ENCODE results near the gene ZNF497.
A peak's percentile ranks its signal among the peaks of the same experiment; 100 is the strongest.

ZNF497 gene

DNA sequence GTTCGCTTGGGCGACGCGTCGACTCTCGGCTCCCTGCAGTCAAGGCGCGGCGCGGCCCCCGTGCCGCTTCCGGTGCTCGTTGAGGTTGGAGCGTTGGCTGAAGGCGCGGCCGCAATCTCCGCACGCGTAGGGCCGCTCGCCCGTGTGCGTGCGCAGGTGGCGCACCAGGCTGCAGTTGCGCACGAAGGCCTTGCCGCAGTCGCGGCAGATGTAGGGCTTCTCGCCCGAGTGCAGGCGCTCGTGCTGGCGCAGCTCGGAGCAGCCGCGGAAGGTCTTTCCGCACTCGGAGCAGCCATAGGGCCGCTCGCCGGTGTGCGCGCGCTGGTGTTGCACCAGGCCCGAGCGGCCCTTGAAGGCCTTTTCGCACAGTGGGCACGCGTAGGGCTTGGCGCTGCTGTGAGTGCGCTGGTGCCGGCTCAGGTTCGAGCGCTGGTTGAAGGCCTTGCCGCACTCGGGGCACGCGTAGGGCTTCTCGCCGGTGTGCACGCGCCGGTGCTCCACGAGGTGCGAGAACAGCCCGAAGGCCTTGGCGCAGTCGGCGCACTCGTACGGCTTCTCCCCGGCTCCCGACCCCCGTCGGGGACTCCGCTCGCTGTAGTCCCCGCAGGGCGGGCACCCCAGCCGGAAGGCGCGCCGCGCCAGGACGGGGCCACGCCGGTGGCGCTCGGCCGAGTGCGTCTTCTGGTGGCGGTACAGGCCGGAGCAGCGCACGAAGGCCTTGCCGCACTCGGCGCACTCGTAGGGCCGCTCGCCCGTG, 5.3 kb upstream of the ZNF497 start:
- DNase-seq (ENCODE audit: low read depth): no peak

DNA sequence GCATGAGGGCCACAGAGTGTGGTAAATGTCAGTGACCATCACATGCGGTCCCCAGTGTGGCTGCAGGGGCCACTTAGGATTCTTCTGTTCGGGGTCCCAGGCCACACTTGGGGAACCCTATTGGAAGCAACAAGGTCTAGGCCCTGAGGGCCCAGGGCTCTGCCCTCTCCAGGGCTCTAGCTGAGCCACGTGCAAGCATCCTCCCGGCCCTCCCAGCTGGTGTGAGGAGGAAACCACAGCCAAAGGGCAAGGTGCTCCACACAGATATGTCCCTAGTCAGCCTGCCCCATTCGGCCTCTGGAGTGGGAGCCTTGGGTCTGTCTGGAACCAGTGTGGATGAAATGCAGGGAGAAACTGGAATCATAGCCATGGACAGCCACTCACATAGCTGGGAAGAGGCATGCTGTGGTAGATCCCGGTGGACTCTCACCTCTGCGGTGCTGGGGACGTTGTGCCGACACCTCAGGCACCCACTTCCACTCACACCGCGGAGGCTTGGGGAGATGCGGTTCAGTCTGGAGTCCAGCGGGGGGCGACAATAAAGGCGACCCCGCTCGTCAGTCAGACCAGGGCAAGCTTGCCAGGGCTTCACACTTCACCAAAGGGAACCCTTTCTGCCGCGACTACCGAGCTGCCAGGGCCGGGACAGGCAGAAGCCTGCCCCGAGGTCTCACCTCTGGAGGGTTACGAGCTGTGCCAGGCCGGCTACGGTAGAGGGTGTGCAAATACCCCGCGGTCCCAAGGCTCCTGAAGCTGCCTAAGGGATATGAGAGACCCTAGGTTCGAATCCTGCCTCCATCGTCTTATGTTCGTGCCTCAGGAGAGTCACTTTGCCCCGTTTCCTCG, 4.3 kb upstream of the ZNF497 start:
- no peak for DNase-seq (ENCODE audit: low read depth)

DNA sequence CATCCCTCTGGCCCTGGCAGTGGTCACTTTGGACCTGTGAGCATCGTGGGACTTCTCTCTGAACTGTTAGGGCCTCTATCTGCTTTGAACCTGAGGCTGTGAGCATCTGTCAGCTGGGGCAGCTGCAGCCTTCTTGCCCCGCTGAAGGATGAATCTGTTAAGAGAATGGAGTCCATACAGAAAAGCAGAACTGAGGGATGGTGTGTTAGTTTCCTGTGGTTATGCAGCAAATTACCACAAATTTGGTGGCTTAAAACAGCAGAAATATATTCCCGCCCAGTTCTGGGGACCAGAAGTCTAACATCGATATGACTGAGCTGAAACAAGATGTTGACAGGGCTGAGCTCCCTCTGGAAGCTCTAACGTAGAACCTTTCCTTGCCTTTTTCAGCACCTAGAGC, 1.6 kb upstream of the ZNF497 start:
- DNase-seq (ENCODE audit: low read depth): no peak

DNA sequence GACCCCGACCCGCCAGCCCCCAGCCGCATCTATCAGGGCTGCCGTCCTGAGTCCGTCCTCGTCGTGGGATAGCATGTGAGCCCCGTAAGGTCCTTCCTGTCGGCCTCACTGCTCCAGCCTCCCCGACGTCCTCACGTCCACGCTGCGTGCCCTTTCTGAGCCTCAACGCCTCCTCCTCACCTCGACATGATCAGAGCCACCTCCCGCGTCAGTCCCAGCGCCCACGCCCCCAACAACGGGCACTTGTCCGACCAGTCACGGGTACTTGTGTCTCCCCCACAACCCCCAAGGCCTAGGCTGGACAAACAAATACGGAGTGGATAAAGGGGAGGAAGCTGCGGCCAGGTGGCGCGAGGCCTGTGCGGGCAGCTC, 665 bp downstream of the ZNF497 start:
- peak; percentile 20 for DNase-seq (ENCODE audit: low read depth)

DNA sequence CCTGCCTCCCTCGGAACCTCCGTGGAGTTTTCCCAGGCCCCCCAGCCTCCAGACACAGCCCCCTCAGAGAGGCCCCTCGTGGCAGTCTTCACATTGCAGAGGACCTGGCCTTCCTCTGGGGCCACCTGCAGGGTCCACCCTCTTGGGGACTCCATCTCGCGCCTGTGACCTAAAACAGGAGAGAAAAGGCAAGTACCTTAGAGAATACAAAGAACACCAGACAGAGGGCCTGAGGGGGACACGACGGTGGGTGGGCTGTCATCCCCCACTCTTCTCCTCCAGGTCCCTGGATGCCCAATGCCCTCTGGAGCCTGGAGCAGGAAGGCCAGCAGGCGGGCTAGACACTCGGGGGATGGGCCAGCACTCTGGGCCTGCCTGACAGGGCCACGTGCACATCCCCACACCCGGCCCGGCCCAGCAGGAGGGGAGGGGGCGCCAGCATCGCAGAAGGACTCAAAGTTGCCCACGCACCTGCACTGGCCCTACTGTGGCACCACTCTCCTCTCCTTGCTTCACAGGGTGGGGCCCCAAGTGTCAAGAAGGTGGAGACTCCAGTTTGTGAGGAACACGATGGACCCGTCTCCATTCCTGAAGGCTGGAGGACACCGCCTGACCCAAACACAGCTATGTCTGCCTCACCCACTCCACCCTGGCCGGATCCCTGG, 4.9 kb downstream of the ZNF497 start:
- no peak for DNase-seq (ENCODE audit: low read depth)

DNA sequence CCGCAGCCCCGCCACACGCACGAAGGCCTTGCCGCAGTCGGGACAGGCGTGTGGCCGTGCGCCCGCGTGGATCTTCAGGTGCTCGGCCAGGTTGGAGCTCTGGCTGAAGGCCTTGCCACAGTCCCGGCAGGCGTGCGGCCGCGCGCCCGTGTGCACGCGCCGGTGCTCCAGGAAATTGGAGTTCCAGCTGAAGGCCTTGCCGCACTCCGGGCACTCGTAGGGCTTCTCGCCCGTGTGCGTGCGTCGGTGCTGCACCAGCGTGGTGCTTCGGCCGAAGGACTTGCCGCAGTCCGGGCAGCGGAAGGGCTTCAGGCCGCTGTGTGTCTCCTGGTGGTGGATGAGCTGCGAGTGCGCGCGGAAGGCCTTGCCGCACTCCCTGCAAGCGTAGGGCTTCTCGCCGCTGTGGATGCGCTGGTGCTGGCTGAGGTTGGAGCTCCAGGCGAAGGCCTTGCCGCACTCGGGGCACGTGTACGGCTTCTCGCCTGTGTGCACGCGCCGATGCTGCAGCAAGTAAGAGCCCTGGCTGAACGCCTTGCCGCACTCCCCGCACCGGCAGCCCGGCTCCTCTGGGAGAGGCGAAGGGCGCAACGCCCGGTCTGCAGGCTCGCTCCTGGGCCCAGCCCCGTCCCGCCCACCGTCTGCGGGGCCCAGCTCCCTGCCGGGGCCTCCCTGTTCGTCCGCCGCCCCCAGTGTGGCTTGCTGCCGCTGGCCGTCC, 5.6 kb downstream of the ZNF497 start:
- no peak for DNase-seq (ENCODE audit: low read depth)

DNA sequence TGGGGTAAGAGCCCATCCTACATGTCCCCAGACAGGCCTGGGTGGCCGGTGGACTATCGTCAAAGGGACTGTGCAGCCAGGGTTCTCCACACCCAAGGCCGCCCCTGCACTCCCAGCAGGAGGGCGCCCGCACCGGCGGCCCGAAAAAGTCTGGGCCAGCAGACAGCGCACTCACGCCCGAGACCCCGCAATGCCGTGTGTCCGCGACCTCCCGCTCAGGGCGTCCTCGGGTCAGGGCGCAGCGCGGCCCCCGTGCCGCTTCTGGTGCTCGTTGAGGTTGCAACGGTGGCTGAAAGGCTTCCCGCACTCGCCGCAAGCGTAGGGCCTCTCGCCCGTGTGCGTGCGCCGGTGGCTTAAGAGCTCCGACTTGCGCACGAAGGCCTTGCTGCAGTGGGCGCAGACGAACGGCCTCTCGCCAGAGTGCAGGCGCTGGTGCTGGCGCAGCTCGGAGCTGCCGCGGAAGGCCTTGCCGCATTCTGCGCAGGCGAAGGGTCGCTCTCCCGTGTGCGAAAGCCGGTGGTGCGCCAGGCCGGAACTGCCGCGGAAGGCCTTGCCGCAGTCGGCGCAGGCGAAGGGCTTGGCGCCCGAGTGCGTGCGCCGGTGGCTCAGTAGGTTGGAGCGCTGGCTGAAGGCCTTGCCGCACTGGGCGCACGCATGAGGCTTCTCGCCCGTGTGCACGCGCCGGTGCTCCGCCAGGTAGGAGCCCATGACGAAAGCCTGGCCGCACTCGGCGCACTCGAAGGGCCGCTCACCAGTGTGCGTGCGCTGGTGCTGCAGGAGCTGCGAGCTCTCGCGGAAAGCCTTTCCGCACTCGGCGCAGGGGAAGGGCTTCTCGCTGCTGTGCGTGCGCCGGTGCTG, 6.4 kb downstream of the ZNF497 start:
- DNase-seq (ENCODE audit: low read depth): no peak

DNA sequence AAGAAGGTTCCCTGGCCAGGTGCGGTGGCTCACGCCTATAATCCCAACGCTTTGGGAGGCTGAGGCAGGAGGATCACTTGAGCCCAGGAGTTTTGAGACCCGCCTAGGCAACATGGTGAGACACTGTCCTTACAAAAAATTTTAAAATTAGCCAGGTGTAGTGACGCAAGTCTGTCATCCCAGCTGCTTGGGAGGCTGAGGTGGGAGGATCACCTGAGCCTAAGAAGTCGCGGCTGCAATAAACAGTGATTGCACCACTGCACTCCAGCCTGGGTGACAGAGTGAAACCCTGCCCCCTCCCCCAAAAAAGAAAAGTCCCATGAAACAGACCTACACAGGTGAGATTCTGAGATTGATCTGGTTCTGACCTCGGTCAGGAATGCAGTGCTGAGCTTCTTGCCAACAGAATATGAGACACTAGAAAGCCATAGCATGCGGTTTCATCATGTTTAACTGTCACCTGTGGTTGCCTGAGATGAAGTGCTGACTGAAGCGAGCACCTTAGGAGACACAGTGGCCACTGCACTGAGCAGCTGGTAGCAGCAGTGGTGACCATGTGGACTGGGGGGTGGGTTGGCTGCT, 7.2 kb downstream of the ZNF497 start:
- DNase-seq (ENCODE audit: low read depth): no peak

DNA sequence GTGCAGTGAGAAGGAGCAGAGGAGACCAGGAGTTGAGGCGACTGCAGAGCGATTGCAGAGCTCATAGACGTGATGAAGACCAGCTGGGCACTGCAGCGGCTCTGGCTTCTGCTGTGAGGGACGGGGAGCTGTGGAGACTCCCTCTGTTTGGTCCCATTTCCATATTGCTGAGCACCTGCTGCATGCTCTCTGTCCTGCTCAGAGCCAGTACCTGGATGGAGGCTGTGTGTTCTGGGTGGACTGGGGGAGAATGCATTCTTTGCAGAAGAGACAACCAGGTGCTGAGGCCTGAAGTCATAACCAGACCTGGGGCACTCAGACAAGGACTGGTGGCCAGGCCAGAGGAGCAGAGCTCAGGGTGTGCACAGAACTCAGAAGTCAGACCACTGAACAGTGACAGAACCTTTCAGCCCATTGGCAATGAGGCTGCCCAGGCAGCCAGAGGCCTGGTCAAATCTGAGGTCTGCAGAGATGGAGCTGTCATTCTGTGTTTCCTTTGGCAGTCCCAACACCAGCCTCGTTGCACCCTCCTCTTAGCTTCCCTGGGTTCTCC, 8.0 kb downstream of the ZNF497 start:
- no peak for DNase-seq (ENCODE audit: low read depth)

DNA sequence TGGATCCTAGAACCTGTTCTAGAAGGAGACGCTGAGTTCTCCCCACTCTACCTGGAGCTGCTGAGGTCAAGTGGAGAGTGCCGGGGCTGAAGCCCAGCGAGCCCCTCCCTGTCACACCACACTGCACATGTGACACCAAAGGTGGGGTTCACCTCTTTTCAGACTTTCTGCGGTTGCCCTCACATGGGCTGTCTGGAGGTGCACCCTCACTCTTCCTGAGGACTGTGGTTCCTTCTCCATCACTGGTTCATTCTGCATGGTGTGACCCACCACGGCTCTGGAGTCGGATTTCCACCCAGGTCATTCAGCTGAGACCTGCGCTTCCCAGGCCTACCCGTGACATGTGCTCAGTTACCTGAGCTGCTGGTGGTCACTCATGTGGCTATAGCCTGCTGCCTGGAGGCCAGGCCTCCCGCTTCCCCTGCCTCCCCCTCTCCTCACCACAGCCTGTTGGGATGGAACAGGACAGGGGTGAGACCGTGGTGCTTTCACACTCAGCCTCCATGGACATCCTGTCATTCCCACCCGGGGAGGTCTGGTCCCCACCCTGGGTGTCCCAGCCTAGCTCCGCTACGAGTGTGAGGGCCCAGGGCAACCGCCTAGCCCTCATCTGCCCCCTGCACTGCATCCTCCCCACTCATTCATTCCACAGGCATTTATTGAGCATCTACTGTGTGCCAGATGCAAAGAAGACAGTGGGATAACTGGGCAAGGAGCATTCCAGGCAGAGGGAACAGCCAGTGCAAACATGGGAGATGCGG, 8.7 kb downstream of the ZNF497 start:
- no peak for DNase-seq (ENCODE audit: low read depth)

DNA sequence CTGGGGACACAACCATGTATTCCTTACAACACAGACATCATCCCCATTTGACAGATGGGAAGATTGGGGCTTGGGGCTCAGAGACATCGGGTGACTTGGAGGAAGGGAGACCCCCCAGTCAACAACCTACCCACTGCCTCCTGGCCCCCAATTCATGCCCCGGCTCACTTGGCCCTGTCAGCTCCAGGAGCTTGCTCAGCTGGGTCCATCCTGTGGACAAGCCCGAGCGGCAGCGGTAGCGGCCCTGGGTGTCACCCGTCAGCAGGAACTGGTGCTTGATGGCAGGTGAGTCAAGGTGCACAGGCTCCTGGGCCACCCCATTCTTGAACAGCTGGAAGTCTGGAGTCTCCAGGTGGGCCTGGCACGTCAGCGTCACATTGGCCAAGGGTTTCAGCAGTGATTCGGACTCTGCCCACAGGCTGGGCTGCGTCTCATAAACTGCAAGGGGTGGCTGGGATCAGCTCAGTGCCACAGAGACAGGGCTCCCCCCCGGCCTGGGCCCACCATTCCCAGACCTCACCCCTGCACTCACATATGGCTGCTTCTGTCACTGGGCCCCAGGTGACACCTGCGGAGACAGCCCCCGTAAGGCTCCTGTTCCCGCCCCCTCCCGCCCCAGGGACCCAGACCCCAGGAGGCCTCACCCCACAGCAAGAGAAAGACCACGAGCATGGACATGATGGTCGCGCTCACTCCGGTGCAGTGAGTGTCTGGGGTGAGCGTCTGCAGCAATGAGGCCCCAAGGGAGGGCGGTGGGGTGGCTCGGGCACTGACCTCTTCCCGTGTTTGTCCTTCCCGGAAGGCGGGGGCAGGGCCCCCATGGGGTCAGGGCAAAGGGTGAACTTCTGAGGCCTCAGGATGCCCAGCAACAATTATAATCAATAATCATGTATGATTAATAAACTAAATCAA, 9.5 kb downstream of the ZNF497 start, which contains the start of gene A1BG:
Gene A1BG, minus strand, starts transcription at position 733 of the 912 bp plus-strand sequence. Its CDS starts 55 bp downstream, at position 678.
- no peak for DNase-seq (ENCODE audit: low read depth)

DNA sequence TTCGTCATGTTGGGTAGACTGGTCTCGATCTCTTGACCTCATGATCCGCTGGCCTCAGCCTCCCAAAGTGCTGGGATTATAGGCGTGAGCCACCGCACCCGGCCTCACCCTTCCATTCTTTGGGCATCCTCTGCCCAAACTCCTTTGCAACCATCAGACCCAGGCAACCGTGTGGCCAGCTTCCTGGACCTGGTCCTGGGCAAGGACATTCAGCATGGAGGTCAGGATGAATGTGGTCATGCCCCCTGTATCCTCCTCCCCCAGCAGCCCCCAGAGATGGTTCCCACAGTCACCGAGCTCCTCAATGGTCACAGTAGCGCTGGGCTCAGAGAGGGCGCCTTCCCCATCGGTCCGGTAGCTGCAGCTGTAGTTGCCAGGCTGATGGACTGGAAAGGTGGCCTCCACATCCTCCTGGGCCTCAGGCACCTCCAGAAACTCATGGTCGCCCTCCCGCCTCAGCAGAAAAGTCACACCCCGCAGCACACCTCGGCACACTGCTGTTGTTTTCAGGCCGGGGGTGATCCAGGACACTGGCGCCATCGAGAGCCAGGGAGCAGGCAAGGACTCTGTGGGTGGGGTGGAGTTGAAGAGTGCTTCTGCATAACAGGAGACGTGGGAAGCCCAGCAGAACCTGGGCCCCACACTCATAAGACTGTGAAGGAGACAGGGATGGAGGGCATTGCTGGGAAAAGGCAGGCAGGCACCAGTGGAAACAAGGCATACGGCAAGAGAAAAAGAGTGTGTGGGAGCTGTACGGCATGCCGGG, 10.4 kb downstream of the ZNF497 start:
- DNase-seq (ENCODE audit: low read depth): no peak

DNA sequence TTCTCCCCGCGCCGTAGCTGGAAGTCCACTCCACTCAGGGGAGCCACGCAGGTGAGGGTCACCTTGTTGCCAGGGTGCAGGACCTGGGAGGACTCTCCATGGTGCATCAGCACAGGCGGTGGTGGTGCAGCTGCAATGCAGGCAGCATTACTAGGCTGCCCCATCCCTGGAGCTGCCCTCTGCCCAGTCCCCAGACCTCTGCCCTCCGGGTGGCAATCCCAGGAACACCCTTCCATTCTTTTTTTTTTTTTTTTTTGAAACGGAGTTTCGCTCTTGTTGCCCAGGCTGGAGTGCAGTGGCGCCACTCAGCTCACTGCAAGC, 11.0 kb downstream of the ZNF497 start:
- no peak for DNase-seq (ENCODE audit: low read depth)

DNA sequence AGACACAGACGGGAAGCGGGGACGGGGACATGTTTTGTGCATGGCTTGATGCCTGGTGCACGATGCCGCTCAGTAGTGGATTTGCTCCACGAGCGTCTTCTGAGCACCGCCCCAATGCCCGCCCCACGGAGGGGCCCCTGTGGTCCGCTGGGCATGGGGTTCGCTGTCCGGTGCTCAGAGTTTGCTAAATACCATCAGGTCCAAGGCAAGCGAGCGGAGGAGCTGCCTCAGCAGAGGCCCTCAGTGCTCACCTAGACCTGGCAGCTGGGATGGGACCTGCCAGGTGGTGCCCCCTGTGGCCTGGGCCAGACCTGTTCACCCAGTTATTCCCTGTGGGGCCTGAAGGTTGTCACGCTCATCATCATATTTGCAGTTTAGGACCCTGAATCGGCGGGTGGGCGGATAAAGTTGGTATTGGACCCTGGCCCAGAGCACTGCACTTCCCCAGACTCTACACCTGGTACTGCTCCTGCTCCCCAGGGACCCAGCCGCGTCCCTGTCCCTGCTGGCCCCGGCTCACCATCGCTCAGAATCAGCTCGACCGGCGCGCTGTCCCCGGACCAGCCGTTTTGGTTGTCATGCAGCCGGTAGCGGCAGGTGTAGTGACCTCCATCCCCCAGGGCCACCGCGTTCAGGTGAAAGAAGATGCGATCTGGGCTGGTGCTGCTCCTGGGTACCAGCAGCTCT, 11.5 kb downstream of the ZNF497 start:
- no peak for DNase-seq (ENCODE audit: low read depth)

DNA sequence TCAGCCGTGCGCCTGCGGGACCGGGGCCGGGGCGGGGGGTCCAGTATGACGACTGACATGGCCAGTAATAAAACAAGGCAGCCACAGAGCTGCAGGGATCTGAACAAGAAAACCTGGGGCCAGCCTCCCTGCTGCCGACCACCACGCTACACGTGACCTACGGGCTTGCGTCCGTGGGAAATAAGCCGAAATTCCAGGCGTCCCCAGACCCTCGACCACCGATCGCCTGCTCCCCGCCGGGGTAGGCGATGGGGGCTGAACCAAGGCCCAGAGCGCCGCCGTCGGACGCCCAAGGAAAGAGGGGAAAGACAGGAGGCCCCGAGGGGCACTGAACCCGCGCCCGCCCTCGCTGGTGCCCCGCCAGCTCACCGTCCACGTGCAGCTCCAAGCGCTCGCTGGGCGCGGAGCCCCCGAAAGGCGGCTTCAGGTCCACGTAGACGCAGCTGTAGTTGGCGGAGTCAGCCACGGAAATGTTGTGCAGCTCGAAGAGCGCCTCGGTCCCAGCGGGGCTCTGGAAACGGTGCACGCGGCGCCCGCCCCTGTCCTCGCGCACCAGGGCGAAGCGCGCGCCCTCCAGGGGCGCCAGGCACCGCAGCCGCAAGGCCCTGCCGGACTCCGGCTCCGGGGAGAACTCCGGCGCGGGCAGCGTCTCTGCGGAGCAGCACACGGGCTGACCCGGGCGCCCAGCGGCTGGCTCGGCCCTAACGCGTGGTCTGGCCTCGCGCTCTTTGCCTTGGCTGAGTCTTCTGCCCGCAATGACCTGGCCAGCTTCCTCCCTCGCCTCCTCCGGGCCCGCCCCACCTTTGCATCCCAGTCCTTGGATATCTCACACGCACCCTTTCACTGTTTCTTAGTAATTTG, 12.3 kb downstream of the ZNF497 start:
- no peak for DNase-seq (ENCODE audit: low read depth)

DNA sequence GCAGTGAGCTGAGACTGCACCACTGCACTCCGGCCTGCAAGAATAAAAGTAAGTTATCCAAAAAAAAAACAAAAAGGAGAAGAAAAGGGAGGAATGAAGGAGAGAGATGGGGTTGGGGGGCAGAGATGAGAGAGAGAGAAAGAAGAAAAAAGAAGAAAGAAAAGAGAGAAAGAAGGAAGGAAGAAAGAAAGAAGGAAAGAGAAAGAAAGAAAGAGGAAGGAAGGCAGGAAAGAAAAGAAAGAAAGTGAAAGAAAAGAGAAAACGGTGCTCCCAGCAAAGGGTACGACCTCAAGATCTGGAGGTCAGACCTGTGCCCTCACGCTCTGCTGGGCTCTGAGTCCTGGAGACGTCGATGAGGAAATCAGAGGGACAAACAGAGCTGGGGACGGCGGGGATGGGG, 13.0 kb downstream of the ZNF497 start:
- DNase-seq (ENCODE audit: low read depth): no peak

All from stimulated activated CD8-positive, alpha-beta memory T cell treated with anti-CD3 and anti-CD28 coated beads, Interleukin-7, amount 100 ng/mL, for 24 hours (primary cell).